Cardiac muscle cell (in vitro differentiated cells and primary cell): ENCODE data around the gene TMCO4. TPM values are rescaled to one million over a fixed set of nuclear protein-coding genes. Genes with fewer than 3 reads are reported as not detected.

ENCODE experiments used
- DNase-seq, 2 donors: peaks; one replicate each; pipeline versions ENCODE4 v3.0.0 to v3.0.0-alpha.2; 2010 to 2017; ENCODE audit warnings: low read depth in 1 of 2, low spot score in 1 of 2
- H3K27ac ChIP-seq: fragments of 200-600 bp; sonication (generic); 2 replicates; pipeline ENCODE4 v1.5.1; 2016
- H3K27me3 ChIP-seq: fragments of 200-600 bp; sonication (generic); 2 replicates; pipeline ENCODE4 v1.6.0; 2016; ENCODE audit warnings: control low read depth
- H3K36me3 ChIP-seq: fragments of 200-600 bp; sonication (generic); 2 replicates; pipeline ENCODE4 v1.5.1; 2016; ENCODE audit warnings: control low read depth
- H3K4me1 ChIP-seq: fragments of 200-600 bp; sonication (generic); 2 replicates; pipeline ENCODE4 v1.8.1; 2017; ENCODE audit warnings: low read depth, mild to moderate bottlenecking, mixed run types
- H3K4me3 ChIP-seq: fragments of 200-600 bp; sonication (generic); 2 replicates; pipeline ENCODE4 v1.5.1; 2016; ENCODE audit warnings: mild to moderate bottlenecking
- H3K9me3 ChIP-seq: fragments of 200-600 bp; sonication (generic); 2 replicates; pipeline ENCODE4 v1.5.1; 2017; ENCODE audit warnings: low read depth, mild to moderate bottlenecking, control low read depth
- polyA plus RNA-seq: library from polyadenylated mRNA; unstranded; fragments of >200 nt; fragmentation: Nextera tagmentation; extraction: Ambion mirVana; gene quantifications from 2 replicates; pipeline ENCODE4 v1.2.1, GENCODE V29; 2016
- total RNA-seq: library from RNA; depleted of rRNA; stranded (reverse); fragments of >200 nt; gene quantifications from 2 replicates; pipeline ENCODE4 v1.2.3, GENCODE V29; 2016
- TF ChIP-seq, protein P1 (sequence below): IDR thresholded peaks from 2 replicates; pipeline ENCODE4 v1.5.1; 2012; ENCODE audit warnings: low read depth, mild to moderate bottlenecking, low read length

TMCO4 gene
- total and polyA plus RNA-seq, 2 experiments from 2014 or later = 2.2 to 2.5 TPM

DNA sequence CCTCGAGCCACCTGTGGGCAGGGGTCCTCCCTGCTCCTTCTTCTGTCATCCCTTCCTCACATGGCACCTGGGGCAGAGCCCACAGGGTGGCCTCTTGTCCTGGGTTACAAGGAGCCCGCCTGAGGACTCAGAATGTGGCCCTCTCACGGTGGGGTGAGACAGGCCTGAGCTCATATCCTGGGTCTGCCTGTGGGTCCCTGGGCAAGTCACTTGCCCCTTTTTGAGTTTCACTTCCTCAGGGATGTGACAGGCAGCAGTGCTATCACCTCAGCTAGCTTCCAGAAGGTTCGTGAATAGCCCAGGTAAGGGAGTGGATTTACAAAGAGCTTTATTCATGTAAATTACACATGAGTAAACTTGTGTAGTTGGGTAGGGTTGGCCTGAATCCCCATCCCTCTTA is 101.5 kb downstream of the TMCO4 start:
- Histone ChIP-seq H3K4me1 (no peaks in the 10 kb centered on the region), H3K36me3 (no peaks in the 10 kb centered on the region), H3K27me3 (no peaks in the 10 kb centered on the region), H3K9me3 (no peaks in the 10 kb centered on the region), H3K27ac (no peak overlapping the region), H3K4me3 (no peak overlapping the region)
- no peak for DNase-seq
- TF ChIP-seq, protein P1, sequence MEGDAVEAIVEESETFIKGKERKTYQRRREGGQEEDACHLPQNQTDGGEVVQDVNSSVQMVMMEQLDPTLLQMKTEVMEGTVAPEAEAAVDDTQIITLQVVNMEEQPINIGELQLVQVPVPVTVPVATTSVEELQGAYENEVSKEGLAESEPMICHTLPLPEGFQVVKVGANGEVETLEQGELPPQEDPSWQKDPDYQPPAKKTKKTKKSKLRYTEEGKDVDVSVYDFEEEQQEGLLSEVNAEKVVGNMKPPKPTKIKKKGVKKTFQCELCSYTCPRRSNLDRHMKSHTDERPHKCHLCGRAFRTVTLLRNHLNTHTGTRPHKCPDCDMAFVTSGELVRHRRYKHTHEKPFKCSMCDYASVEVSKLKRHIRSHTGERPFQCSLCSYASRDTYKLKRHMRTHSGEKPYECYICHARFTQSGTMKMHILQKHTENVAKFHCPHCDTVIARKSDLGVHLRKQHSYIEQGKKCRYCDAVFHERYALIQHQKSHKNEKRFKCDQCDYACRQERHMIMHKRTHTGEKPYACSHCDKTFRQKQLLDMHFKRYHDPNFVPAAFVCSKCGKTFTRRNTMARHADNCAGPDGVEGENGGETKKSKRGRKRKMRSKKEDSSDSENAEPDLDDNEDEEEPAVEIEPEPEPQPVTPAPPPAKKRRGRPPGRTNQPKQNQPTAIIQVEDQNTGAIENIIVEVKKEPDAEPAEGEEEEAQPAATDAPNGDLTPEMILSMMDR = no peak

DNA sequence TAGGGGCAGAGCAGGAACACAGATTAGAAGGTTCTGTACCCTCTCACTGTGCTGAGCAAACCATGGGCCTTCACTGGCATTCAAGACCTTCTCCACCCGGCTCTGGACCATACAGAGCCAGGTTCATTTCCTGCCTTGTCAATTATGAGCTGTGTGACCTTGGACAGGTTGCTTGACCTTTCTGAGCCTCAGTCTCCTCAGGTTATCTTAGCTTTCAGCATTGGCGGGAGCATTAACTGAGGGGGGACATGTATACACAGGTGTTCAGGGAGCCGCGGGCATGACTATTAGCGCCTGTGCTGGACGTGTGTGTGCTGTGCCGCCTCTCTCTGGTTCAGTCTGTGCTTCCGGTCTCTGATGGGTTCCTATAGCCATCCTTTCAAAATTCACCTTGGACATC is 102.9 kb downstream of the TMCO4 start:
- TF ChIP-seq, protein P1 = no peak
- H3K4me1 ChIP-seq = no peaks in the 10 kb centered on the region

DNA sequence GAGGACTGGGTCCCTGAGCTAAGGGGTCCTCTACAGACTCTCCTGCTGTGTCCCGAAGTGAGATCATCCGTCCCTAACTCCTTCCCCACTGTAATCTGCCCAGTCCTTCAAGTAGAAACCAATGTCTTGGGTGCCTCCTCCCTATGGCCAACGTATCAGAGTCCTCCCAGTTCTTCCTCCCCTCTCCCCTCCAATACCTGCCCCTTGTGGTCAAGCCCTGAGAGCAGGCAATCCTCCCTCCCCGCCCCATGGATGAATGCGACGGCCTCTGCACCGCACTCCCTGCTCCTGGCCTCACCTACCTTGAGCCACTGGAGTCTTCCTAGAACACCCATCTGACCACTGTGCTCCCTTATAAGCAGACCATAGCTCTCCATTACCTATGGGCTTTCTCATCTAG is 103.9 kb downstream of the TMCO4 start:
- Histone ChIP-seq H3K4me3 (no peak overlapping the region), H3K27ac (no peak overlapping the region)
- DNase-seq = no peak

More for the DNA sequence above, 102.9 kb downstream of the TMCO4 start:
- H3K27me3 ChIP-seq = no peaks in the 10 kb centered on the region
- H3K36me3 ChIP-seq = no peaks in the 10 kb centered on the region
- H3K9me3 ChIP-seq = no peaks in the 10 kb centered on the region
- H3K4me3 ChIP-seq = no peak overlapping the region
- H3K27ac ChIP-seq = no peak overlapping the region
- DNase-seq = no peak

DNA sequence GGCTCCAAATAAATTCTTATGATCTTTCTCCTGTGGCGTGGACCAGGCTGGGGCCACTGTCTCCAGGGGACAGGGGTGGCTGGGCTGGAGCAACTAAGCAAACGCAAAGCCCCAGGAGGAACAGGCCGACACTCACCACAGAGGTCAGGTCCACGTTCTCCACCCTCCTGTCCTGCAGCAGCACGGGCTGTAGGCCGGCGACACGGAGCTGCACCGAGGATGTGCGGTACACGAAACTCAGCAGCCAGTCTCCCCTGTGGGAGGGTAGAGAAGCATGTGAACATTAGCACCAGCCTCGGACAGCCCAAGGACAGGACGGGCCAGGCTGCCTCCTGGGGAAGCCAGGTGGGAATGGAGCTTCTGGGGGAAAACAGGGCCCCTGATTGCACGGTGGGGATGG is 105.4 kb downstream of the TMCO4 start:
- H3K27ac ChIP-seq = no peak overlapping the region
- no peaks in the 10 kb centered on the region for H3K4me1 ChIP-seq
- H3K36me3 ChIP-seq = no peaks in the 10 kb centered on the region
- no peak overlapping the region for H3K4me3 ChIP-seq
- no peak for DNase-seq
- no peaks in the 10 kb centered on the region for H3K9me3 ChIP-seq
- TF ChIP-seq, protein P1 = no peak
- H3K27me3 ChIP-seq = no peaks in the 10 kb centered on the region

More for the DNA sequence above, 103.9 kb downstream of the TMCO4 start:
- Histone ChIP-seq H3K9me3 (no peaks in the 10 kb centered on the region), H3K36me3 (no peaks in the 10 kb centered on the region), H3K4me1 (no peaks in the 10 kb centered on the region), H3K27me3 (no peaks in the 10 kb centered on the region)
- TF ChIP-seq, protein P1 = no peak

DNA sequence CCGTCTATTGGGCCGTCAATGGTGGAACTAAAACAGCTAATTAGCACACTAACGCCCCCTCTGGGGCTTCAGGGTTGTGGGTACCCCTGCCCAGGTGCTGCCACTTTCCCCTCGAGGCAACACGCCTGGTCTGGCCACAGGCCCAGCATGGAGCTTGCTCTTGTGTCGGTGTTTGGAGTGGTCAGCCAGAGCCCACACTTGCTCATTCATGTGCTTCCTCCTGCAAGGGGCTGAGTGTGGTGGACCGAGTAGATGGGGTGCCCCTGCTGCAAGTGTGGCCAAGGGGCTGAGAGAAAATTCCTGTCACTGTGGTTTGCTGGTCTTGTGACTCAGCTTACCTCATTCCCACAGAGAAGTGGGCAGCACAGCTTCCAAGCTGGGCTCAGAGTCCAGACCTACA is 109.4 kb downstream of the TMCO4 start:
- Histone ChIP-seq H3K9me3 (no peaks in the 10 kb centered on the region), H3K4me1 (no peaks in the 10 kb centered on the region), H3K27ac (no peak overlapping the region), H3K4me3 (no peak overlapping the region), H3K36me3 (no peaks in the 10 kb centered on the region), H3K27me3 (no peaks in the 10 kb centered on the region)
- no peak for DNase-seq
- TF ChIP-seq, protein P1 = no peak

DNA sequence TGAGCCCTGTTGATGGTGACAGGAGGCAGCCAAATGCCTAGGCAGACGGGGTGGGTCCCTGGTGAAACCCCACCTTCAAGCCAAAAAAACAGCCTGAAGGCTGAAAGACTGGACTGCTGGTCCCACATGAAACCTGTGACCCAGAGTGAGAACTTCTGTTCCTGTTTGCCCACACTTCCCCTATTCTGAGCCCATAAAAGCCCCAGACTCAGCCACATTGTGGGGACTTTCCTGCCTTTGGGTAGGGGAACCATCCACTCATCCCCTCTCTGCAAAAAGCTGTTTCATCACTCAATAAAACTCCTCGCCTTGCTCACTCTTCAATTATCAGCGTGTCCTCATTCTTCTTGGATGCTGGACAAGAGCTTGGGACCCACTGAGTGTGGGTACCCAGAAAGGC is 109.9 kb downstream of the TMCO4 start:
- H3K4me3 ChIP-seq = no peak overlapping the region
- no peak overlapping the region for H3K27ac ChIP-seq
- no peaks in the 10 kb centered on the region for H3K4me1 ChIP-seq
- H3K27me3 ChIP-seq = no peaks in the 10 kb centered on the region
- no peak for DNase-seq
- H3K36me3 ChIP-seq = no peaks in the 10 kb centered on the region
- H3K9me3 ChIP-seq = no peaks in the 10 kb centered on the region
- TF ChIP-seq, protein P1 = no peak
